DMS53 (cell line): ENCODE results near the gene GPR84.
"Not testable (repeated sequence)": the region's sequence is repeated elsewhere in the genome, so short reads cannot be mapped to it uniquely, and the experiment has no call there.

Source experiments
- DNase-seq: peaks from one replicate; lab custom pipeline; 2025; lab: John Stamatoyannopoulos, UW

GPR84 gene

DNA sequence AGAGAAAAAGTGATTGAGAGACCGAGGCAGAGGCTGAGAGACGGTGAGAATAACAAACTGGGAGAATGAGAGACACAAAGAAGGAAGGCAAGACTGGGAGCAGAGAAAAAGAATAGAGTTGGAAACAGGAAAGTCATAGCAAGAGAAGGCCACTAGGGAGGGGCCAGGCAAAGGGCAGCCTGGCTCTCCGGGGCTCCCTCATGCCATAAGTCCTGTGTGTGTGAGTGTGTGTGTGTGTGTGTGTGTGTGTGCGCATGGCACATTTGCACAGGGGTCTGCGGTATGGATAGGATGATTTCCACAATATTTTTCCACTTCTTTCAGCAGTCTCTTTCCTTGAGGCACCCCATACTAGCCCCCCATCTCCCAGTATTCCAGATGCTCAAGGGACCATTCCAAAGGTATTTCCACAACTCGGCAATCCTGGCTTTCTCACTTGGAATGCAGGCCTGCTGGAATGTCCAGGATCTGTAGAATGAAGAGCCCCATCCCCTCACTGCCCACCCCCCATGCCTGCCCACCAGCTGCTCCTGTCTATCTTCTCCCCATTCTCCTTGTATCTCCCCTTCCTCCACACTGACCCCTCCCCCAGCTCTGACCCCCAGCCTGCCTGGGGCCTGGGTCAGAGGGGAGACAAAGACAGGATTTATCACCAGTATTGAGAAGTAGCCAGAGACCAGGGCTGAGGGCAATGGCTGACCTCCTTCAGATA, 9.0 kb downstream of the GPR84 start:
- no peak for DNase-seq

DNA sequence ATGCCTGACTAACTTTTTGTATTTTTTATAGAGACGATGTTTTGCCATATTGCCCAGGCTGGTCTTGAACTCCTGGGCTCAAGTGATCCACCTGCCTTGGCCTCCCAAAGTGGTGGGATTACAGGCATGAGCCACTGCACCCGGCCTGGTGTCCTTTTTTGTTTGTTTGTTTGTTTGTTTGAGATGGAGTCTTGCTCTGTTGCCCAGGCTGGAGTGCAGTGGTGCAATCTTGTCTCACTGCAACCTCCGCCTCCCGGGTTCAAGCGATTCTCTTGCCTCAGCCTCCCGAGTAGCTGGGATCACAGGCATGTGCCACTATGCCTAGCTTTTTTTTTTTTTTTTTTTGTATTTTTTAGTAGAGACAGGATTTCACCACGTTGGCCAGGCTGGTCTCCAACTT, 10.0 kb downstream of the GPR84 start:
- DNase-seq: not testable (repeated sequence)

DNA sequence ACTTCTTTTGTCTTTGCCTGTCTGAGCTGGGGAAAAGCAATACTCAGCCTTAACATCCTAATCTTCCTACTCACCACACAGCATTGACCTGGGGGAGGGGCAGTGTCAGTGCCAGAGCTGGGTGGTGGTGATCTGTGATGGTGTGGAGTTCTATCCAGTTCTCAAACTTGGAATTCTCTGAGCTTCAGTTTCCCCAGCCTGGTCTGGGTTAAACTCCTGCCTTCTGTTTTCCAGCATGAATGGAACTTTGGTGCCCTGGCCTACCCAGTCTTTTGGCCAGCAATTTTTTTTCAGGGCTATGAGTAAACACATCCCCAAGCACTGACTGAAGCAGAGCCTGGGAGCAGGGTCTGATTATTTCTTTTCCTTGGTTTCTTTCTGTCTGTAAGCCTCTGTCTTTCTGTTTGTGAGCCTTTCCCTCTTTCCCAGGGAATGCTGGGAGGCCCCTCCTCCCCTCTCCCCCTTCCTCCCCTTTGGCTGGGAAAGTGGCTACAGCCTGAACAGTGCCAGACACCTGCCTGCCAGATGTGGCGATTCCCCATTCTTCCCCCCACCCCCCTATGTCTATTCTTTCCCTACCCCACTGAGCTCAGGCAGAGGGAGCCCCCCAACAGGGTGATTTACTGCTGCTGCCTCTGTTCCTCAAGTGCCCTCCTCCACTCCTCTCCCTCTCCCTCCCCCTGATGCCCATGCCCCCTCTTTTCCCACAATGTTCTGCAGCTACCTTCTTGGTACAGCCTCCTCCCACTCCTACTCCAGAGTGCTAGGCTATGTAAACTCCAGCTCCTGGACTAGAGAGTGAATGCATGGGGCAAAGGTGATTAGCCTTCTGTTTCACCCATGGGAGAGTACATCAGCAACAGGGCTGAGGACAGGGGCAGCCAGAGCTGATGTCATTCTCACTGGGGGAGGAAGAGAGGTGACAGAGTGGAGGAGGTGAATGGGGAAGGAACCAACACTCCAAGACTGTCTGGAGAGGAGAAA, 11.1 kb downstream of the GPR84 start:
- DNase-seq: peak; percentile 87

GRCh38 chr12:54352022-54352531, 12.2 kb downstream of the GPR84 start:
- DNase-seq: peak; percentile 90

DNA sequence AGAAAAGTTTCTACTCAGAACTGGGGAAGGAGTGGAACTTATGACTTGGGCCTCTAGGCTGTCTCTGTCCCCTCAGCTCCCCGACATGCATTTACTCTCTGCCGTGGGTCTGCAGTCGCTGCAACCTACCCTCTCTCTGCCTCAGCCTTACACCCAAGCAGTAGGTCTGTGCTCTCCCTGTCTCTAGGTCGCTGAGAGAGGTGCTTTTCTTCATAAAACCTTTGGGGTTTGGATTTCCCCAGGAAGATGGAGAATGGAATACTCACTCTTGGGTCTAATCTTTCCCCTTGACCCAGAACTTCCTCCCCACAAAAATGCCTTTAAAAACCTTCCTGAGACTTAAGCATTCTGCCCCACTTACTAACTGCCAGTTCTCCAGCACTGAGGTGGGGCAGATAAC, 12.9 kb downstream of the GPR84 start:
- no peak for DNase-seq

- DNase-seq: no peak
Measured at GRCh38 chr12:54350743-54351142, 13.5 kb downstream of the GPR84 start.

DNA sequence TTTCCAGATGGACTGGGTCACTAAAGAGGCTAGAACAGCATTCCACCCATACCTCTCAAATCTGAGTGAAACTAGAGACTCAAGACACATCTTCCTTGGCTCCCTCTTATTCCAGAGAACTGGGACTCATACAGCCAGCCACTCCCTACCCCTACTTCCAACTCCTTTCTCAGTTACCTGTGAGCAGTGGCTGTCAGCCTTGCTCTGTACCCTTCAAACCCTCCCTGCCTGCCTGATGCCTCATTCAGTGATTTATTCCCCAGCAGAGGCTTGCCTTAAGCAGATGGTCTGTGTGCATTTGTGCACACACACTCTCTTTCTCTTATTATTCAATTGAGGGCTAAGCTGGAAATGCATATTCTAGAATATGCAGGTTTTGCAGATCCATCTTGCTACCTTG, 14.6 kb downstream of the GPR84 start:
- DNase-seq: no peak

DNA sequence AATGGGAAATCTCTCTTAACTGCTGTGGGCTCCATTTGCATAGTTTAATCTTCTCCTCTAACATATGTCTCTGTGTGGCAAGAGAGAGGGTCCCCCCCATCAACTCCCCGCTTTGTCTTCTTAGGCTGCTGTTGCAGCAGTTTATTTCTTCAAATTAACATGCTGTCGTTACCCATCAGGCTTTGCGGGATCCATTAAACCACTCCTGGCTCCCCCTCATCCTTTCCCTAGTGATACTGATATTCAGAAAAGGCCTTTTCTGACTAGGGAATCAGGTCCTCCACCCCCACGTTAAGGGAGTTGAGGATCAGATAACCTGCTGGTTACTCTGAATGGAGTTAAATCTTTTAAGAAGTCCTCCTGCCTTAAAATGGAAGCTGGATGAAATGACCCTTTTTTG, 15.2 kb downstream of the GPR84 start:
- DNase-seq: no peak

GRCh38 chr12:54341378-54342300, 22.6 kb downstream of the GPR84 start:
- no peak for DNase-seq

DNA sequence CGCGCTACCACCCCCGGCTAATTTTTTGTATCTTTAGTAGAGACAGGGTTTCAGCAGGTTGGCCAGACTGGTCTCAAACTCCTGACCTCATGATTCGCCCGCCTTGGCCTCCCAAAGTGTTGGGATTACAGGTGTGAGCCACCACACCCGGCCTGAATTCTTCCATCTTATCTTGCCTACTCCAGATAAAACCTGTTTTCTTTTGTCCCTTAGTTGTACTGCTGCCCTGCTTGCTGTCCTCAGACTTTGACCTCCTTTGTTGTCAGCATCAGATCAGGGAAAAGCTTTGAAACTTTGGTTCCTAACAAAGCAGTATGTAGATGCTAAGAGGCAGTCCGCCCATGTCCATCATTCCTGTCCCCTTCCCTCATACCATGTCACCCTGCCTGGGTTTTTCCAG, 23.4 kb downstream of the GPR84 start:
- no peak for DNase-seq

GRCh38 chr12:54338698-54339296, 25.5 kb downstream of the GPR84 start:
- no peak for DNase-seq

DNA sequence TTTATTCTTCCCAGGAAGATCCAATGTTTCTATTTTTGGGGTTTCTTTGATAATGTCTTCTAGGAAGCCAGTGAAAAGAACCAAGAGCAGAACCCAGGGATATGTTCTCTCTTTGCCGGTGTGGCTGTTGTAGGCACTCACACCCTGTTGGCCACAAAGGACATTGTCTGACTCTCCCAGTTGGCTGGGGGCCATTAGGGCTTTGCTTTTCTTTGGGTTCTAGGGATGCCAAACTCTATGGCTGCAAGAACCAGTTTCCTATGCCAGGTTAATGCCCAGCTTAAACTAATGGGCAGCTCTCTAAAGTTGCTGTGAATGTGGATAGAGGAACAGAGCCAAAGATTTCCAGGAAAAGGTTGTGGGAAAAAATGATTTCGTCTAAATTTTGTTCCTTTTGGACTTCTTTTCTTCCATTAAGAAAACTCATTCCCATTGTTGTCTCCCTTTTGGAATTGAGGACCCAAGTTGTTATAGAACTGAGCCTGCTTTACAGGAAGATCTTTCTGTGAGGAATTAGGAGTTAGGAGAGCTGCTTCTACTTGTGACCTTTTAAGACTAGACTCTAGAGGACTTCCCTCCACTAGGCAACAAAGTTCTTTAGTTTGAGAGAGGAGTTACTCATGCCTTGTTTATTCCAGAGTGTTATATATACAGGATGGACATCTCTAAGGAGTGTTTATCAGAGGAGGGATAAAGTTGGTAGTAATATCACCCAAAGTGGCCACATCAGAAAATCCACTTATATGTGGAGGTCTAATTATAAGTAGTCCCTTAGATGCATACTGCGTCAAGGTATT, 26.2 kb downstream of the GPR84 start:
- no peak for DNase-seq

- DNase-seq: no peak
Measured at GRCh38 chr12:54337280-54337842, 26.9 kb downstream of the GPR84 start.

DNA sequence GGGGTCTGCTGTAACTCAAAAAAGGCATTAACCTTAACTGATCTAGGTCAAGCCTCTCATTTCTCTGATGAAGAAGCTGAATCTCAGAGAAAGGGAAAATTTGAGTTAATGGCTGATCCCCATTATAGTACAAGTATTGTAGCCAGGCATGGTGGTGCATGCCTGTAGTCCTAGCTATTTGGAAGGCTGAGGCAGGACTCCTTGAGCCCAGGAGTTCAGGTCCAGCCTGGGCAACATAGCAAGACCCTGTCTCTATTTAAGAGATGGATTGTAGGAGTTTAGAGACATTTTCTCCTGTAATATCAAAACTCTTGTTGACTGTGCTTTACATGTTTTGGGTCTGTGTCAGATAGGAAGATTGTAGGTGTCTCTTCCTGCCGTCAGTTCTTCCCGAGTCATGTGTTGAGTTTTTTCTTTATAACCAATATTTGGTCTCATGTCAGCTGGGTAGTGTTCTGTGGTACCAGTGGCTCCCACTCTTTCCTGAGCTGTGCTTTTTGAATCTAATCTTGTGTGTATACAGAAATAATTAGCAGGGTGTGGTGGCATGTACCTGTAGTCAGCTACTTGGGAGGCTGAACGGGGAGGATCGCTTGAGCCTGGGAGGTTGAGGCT, 30.8 kb downstream of the GPR84 start:
- no peak for DNase-seq

DNA sequence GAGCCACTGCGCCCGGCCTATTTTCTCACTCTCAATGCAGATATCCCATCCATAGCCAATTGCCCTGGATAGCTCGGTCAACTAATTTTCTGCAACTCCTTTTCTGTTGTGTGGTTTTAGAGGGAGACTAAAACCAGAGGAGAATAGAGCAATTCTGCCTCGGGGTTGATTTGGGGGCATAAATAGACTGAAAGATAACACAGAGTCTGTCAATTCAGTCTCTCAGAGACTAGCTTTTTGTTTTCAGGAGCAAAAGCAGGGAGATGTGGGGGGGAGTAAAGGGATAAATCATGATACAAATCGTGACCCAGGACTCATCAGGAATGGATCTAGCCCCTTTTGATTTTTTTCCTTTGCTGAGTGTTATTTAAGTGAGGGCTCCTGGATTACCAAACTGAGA, 32.8 kb downstream of the GPR84 start:
- no peak for DNase-seq

DNA sequence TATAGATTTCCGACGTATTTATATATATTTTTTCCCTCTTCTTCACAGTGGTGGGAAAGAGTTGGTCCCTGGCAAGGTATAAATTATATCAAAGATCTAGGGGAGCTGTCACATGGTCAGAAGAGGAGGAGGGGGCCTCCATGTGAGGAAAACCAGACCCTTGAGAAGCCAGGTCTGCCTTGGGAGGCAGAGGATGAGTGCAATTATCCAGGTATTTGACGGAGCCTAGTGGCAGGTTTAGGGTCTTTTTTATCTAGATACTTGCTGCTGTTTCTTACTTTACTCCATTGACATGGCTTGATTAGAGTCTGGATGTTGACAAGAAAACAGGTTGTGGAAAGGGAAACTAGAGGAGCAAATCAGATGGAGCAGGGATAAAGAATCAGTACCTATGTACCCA, 33.8 kb downstream of the GPR84 start:
- no peak for DNase-seq

DNA sequence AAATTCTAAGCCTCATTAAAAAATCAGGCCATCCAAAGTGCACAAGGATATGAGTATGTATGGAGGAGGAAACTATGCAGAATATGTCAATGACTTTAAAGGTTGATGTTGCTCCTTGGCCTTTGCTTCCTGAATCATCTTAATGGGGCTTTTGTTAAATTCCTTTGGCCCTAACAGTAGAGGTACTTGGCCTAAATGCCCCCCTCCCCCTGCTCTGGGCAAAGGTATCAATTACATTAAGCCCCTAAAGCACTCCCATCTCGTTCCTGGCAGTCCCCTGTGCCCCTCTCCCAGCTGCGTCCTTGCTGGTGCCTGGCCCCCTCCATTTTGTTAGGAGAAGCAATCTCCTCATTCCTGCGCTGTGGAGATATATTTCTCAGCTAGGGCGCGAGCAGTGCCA, 34.5 kb downstream of the GPR84 start:
- no peak for DNase-seq

- no peak for DNase-seq
Measured at GRCh38 chr12:54328595-54329337, 35.5 kb downstream of the GPR84 start.

GRCh38 chr12:54325442-54326109, 38.7 kb downstream of the GPR84 start:
- DNase-seq: peak; percentile 58
